Trophoblast cell (in vitro differentiated cells and primary cell): ENCODE data around the gene MED29.

Experiments
- DNase-seq, 2 donors: peaks; one replicate each; pipeline ENCODE4 v3.0.0-alpha.2; 2016
- H2AFZ ChIP-seq: 2 replicates; pipeline ENCODE4 v1.6.1; 2013; ENCODE audit warnings: low read length, moderate library complexity, mild to moderate bottlenecking; ENCODE audit not compliant: insufficient read depth, poor library complexity
- H2AK5ac ChIP-seq: 2 replicates; pipeline ENCODE4 v1.6.1; 2013; ENCODE audit warnings: mild to moderate bottlenecking, low read length
- H2BK120ac ChIP-seq: 2 replicates; pipeline ENCODE4 v1.6.1; 2013; ENCODE audit warnings: low read length, mild to moderate bottlenecking, moderate library complexity; ENCODE audit not compliant: insufficient read depth, poor library complexity
- H2BK12ac ChIP-seq: 2 replicates; pipeline ENCODE4 v1.6.1; 2013; ENCODE audit warnings: mild to moderate bottlenecking, low read length, moderate library complexity
- H2BK5ac ChIP-seq: 2 replicates; pipeline ENCODE4 v1.6.1; 2013; ENCODE audit warnings: low read length, low read depth, moderate library complexity, mild to moderate bottlenecking; ENCODE audit not compliant: poor library complexity
- H3K14ac ChIP-seq: 2 replicates; pipeline ENCODE4 v1.6.1; 2013; ENCODE audit warnings: mild to moderate bottlenecking, low read length
- H3K18ac ChIP-seq: 2 replicates; pipeline ENCODE4 v1.6.1; 2013; ENCODE audit warnings: mild to moderate bottlenecking, low read length
- H3K23ac ChIP-seq: 2 replicates; pipeline ENCODE4 v1.6.1; 2013; ENCODE audit warnings: low read length
- H3K27ac ChIP-seq: 2 replicates; pipeline ENCODE4 v1.5.1; 2013; ENCODE audit warnings: low read depth, mild to moderate bottlenecking, inconsistent platforms, low read length, moderate library complexity
- H3K27me3 ChIP-seq: 2 replicates; pipeline ENCODE4 v1.6.1; 2013; ENCODE audit warnings: inconsistent platforms, mild to moderate bottlenecking, low read length, moderate library complexity; ENCODE audit not compliant: insufficient read depth
- H3K36me3 ChIP-seq, 2 experiments: 1 replicate in 1 of 2; 2 replicates in 1 of 2; pipeline ENCODE4 v1.6.1; 2013; ENCODE audit warnings: low read length in 2 of 2, mild to moderate bottlenecking in 2 of 2, moderate library complexity in 1 of 2; ENCODE audit not compliant: insufficient read depth in 2 of 2, control insufficient read depth in 1 of 2
- H3K4ac ChIP-seq: 2 replicates; pipeline ENCODE4 v1.6.1; 2013; ENCODE audit warnings: low read depth, mild to moderate bottlenecking, low read length, moderate library complexity
- H3K4me1 ChIP-seq, 2 experiments: 1 replicate in 1 of 2; 2 replicates in 1 of 2; pipeline ENCODE4 v1.6.1; 2013; ENCODE audit warnings: low read length in 2 of 2, mild to moderate bottlenecking in 2 of 2, moderate library complexity in 1 of 2; ENCODE audit not compliant: insufficient read depth in 2 of 2, control insufficient read depth in 1 of 2
- H3K4me2 ChIP-seq: 2 replicates; pipeline ENCODE4 v1.6.1; 2013; ENCODE audit warnings: inconsistent platforms, mild to moderate bottlenecking, low read length, moderate library complexity
- H3K4me3 ChIP-seq: 2 replicates; pipeline ENCODE4 v1.5.1; 2013; ENCODE audit warnings: mild to moderate bottlenecking, low read depth, low read length, inconsistent platforms
- H3K79me1 ChIP-seq: one replicate; pipeline ENCODE4 v1.6.1; 2013; ENCODE audit warnings: low read length
- H3K79me2 ChIP-seq: 2 replicates; pipeline ENCODE4 v1.6.1; 2013; ENCODE audit warnings: low read length, mild to moderate bottlenecking; ENCODE audit not compliant: control insufficient read depth, insufficient read depth, poor library complexity
- H3K9ac ChIP-seq: 2 replicates; pipeline ENCODE4 v1.6.1; 2013; ENCODE audit warnings: mild to moderate bottlenecking, low read length
- H3K9me3 ChIP-seq: 2 replicates; pipeline ENCODE4 v1.6.1; 2013; ENCODE audit warnings: low read depth, mild to moderate bottlenecking, control low read depth, inconsistent platforms, low read length; ENCODE audit not compliant: insufficient read depth
- H4K12ac ChIP-seq: 2 replicates; pipeline ENCODE4 v1.6.1; 2013; ENCODE audit warnings: low read depth, mild to moderate bottlenecking, low read length, moderate library complexity
- H4K8ac ChIP-seq: 2 replicates; pipeline ENCODE4 v1.6.1; 2013; ENCODE audit warnings: low read depth, mild to moderate bottlenecking, low read length, moderate library complexity
- H4K91ac ChIP-seq: one replicate; pipeline ENCODE4 v1.6.1; 2013; ENCODE audit warnings: low read depth, mild to moderate bottlenecking, low read length, moderate library complexity
- WGBS: extraction: QIAGEN DNeasy Blood & Tissue Kit; methylation state at CpG from one replicate; pipeline ENCODE4 v1.1.7; 2013; ENCODE audit warnings: missing lambda C conversion rate; ENCODE audit not compliant: insufficient read length, insufficient coverage; ENCODE audit errors: extremely low coverage; 5-methylcytosine and 5-hydroxymethylcytosine counted together

Gene MED29

GRCh38 chr19:39388657-39389056, 2.5 kb upstream of the MED29 start:
- Histone ChIP-seq H2BK12ac (no peak overlapping the region), H4K12ac (no peak overlapping the region), H3K27me3 (no peaks in the 10 kb centered on the region), H3K14ac (no peak overlapping the region), H3K23ac (no peak overlapping the region), H3K9ac (no peak overlapping the region), H2AK5ac (no peak overlapping the region), H3K4me1 (peaks cover 8 to 9% of the 10 kb centered on the region in 2 experiments), H2AFZ (no peak overlapping the region), H3K79me2 (peaks cover 5% of the 10 kb centered on the region), H3K79me1 (peaks cover 6% of the 10 kb centered on the region), H4K8ac (no peak overlapping the region), H3K36me3 (peaks cover 39 to 51% of the 10 kb centered on the region in 2 experiments), H2BK5ac (no peak overlapping the region), H3K4me2 (no peak overlapping the region), H3K27ac (no peak overlapping the region), H3K4me3 (no peak overlapping the region), H4K91ac (no peak overlapping the region), H3K9me3 (no peaks in the 10 kb centered on the region), H2BK120ac (no peak overlapping the region), H3K18ac (no peak overlapping the region), H3K4ac (no peak overlapping the region)
- no CpG with 5 or more reads among the region's 5 CpGs for WGBS
- DNase-seq, result no peak

GRCh38 chr19:39389631-39390414, 1.4 kb upstream of the MED29 start:
- H2AFZ ChIP-seq, result no peak overlapping the region
- H2BK12ac ChIP-seq, result peak overlapping the region; percentile 20
- H3K23ac ChIP-seq, result no peak overlapping the region
- H3K4me1 ChIP-seq, result peaks cover 8 to 9% of the 10 kb centered on the region in 2 experiments
- no peak overlapping the region for H2AK5ac ChIP-seq
- H3K18ac ChIP-seq, result peak overlapping the region; percentile 33
- no peak overlapping the region for H2BK5ac ChIP-seq
- peak overlapping the region; percentile 79 for H3K9ac ChIP-seq
- H3K4me3 ChIP-seq, result no peak overlapping the region
- WGBS, result no CpG with 5 or more reads among the region's 13 CpGs
- H3K79me2 ChIP-seq, result peaks cover 5% of the 10 kb centered on the region
- peak overlapping the region; percentile 37 for H4K91ac ChIP-seq
- H3K79me1 ChIP-seq, result peaks cover 6% of the 10 kb centered on the region
- no peak overlapping the region for H4K8ac ChIP-seq
- no peak overlapping the region for H3K27ac ChIP-seq
- H3K27me3 ChIP-seq, result no peaks in the 10 kb centered on the region
- no peak for DNase-seq
- H4K12ac ChIP-seq, result peak overlapping the region; percentile 43
- no peak overlapping the region for H2BK120ac ChIP-seq
- no peaks in the 10 kb centered on the region for H3K9me3 ChIP-seq
- peak overlapping the region; percentile 68 for H3K4me2 ChIP-seq
- H3K36me3 ChIP-seq, result peaks cover 35 to 43% of the 10 kb centered on the region in 2 experiments
- no peak overlapping the region for H3K14ac ChIP-seq
- peak overlapping the region; percentile 39 for H3K4ac ChIP-seq

- Histone ChIP-seq H2AK5ac (no peak overlapping the region), H3K18ac (peak overlapping the region; percentile 17), H3K79me1 (peaks cover 6% of the 10 kb centered on the region), H3K9me3 (no peaks in the 10 kb centered on the region), H2BK12ac (no peak overlapping the region), H3K4me2 (peak overlapping the region; percentile 68), H3K27ac (peak overlapping the region; percentile 86), H2BK5ac (peak overlapping the region; percentile 65), H3K4me1 (peaks cover 8 to 9% of the 10 kb centered on the region in 2 experiments), H2AFZ (peak overlapping the region; percentile 20), H4K8ac (peak overlapping the region; percentile 73), H3K4ac (peak overlapping the region; percentile 5), H4K12ac (peak overlapping the region; percentile 46), H4K91ac (peak overlapping the region; percentile 72), H3K23ac (no peak overlapping the region), H3K36me3 (peaks cover 32 to 41% of the 10 kb centered on the region in 2 experiments), H3K9ac (peak overlapping the region; percentile 79), H3K79me2 (peaks cover 5% of the 10 kb centered on the region), H3K4me3 (peak overlapping the region; percentile 78), H2BK120ac (peak overlapping the region; percentile 12), H3K27me3 (no peaks in the 10 kb centered on the region), H3K14ac (peak overlapping the region; percentile 50)
- peak; percentile 27 to 52 for DNase-seq
- WGBS, result no CpG with 5 or more reads among the region's 10 CpGs
These were observed 777 bp upstream of the MED29 start for GRCh38 chr19:39390451-39390750.

- no peak overlapping the region for H3K27ac ChIP-seq
- peak overlapping the region; percentile 60 for H3K4ac ChIP-seq
- no peak overlapping the region for H3K9ac ChIP-seq
- H4K91ac ChIP-seq, result peak overlapping the region; percentile 41
- H4K8ac ChIP-seq, result peak overlapping the region; percentile 30
- peak; percentile 74 to 85 for DNase-seq
- H3K9me3 ChIP-seq, result no peaks in the 10 kb centered on the region
- H2BK5ac ChIP-seq, result no peak overlapping the region
- H3K4me3 ChIP-seq, result no peak overlapping the region
- H3K4me2 ChIP-seq, result no peak overlapping the region
- no peaks in the 10 kb centered on the region for H3K27me3 ChIP-seq
- H2AFZ ChIP-seq, result peak overlapping the region; percentile 42
- H2BK120ac ChIP-seq, result peak overlapping the region; percentile 36
- H3K18ac ChIP-seq, result peak overlapping the region; percentile 33
- H3K14ac ChIP-seq, result peak overlapping the region; percentile 17
- WGBS, result no CpG with 5 or more reads among the region's 17 CpGs
- peak overlapping the region; percentile 48 for H4K12ac ChIP-seq
- H3K79me2 ChIP-seq, result peaks cover 2% of the 10 kb centered on the region
- peak overlapping the region; percentile 15 for H2AK5ac ChIP-seq
- H2BK12ac ChIP-seq, result peak overlapping the region; percentile 56
- peaks cover 16 to 21% of the 10 kb centered on the region in 2 experiments for H3K36me3 ChIP-seq
- peaks cover 23 to 25% of the 10 kb centered on the region in 2 experiments for H3K4me1 ChIP-seq
- H3K79me1 ChIP-seq, result peaks cover 4% of the 10 kb centered on the region
- no peak overlapping the region for H3K23ac ChIP-seq
These were observed 6.5 kb downstream of the MED29 start for GRCh38 chr19:39397360-39398296.
